Measurements from ENCODE around the gene RADX.
"Not testable (repeated sequence)": the region's sequence is repeated elsewhere in the genome, so short reads cannot be mapped to it uniquely, and the experiment has no call there.

Gene RADX, protein sequence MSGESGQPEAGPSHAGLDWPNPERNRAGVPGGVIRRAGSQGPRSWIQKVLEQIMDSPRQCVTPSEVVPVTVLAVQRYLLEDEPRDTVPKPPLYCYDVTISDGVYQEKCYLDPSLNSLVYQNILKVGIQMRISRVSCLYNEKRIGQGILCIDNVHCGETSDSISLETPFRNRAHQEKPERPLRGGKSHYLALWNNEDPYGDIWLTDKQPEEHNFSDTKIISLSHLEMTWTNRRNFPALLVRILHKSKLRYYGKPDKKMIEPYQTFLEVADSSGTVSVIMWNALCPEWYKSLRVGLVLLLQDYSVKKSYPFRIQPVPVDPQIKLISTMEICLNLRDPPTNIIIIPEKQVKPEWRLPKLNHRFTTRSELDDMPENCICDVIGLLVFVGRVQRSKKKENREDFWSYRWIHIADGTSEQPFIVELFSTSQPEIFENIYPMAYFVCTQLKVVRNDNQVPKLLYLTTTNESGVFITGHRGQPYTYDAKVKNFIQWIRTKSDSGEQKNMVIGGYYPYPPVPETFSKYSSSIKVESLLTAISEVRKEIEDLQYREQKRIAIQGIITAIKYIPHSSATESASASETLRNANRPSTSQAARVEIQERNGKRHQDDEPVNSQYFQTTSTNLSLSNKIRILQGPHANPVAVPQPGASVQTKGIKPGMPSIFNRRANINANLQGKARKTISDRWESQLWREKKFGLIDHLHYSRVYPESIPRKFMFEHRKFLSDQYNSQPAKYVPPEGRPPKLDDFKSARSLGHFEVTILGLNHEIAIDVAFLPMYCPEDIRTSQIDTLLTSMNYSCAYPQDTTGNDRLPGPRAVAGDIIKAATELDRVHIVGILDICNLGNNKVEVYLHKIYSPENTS

DNA sequence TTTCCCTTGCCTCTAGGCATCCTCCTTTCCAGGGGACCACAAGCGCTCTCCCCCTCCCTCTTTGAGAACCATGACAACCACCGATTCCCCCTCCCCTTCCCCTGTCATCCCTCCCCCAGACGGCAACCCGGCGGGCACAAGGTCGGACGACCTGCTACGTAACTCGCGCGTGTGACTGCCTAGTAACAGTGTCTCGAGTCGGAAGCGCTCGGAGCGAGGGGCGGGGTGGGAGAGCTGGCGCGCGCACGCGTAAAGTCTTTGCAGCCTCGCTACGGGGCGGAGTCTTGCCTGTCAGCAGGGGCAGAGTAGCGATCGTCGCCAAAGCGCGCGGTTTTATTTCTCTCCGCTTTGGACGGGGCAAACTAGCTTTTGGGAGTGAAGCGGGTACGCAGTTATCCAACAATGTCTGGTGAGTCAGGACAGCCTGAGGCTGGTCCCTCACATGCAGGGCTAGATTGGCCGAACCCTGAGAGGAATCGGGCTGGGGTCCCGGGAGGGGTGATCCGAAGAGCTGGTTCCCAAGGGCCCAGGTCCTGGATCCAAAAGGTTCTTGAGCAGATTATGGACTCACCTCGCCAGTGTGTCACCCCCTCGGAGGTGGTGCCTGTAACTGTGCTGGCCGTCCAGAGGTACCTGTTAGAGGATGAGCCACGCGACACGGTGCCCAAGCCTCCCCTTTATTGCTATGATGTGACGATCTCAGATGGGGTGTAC, at the start of gene RADX:
TSS of gene RADX (plus strand) at position 300 of the 714 bp plus-strand sequence. CDS start at position 403, 103 bp downstream.
- peak; percentile 7 for DNase-seq (ENCODE audit: low read depth, low spot score)

DNA sequence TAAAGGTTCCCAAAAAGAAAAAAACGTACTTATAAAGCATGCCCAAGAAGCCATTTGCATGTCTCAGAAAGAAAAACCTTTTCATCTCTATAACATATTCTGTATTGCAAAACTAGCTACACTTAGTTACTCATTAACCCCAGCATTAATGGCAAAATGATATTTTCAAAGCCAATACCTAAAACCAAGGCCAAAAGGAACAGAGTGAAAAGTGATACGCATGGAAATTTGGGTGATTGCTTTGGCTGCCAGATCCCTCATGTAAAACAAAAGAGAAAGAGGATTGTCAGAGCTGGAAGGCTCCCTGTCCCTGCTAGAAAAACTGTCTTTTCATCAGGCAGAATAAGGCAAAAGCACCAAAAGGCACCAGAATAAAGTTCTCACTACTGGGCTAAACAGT, 46.8 kb upstream of the RADX start:
- DNase-seq (ENCODE audit: low read depth, low spot score): no peak

DNA sequence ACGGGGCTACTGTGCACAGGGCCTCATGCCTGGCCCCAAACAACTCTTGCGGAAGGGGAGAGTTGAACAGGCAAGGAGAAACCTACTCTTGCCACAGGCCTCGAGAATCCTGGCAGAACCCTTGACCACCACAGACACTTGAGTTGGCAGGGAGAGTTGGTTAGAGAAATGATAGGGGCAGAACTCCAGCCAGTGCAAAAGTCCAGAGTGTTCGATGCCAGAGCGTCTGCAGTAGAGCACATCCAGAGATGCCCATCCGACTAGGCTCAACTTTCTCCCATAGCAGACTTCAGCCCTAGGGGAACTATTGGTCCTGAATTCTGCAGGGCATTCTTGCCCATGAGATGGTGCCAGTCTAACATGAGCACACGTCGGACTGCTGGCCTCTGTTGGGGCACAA, 45.4 kb upstream of the RADX start:
- no peak for DNase-seq (ENCODE audit: low read depth, low spot score)

DNA sequence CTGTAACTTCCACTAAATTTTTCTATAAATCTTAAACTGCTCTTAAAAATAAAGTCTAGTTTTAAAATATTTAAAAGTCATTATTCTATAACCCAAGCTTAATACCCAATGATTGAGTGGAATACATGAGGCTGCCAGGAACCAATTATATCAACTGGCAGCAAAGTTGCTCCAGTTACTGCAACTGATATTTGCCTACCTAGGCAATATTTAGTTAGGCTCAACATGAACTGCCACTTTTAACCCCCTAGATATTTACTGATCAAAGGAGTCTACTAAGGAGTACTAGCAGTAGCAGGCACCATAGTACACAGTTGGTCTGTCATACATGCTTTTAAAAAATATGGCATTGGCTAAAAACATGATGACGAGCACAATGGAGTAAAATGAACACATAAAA, 29.9 kb upstream of the RADX start:
- no peak for DNase-seq (ENCODE audit: low read depth, low spot score)

DNA sequence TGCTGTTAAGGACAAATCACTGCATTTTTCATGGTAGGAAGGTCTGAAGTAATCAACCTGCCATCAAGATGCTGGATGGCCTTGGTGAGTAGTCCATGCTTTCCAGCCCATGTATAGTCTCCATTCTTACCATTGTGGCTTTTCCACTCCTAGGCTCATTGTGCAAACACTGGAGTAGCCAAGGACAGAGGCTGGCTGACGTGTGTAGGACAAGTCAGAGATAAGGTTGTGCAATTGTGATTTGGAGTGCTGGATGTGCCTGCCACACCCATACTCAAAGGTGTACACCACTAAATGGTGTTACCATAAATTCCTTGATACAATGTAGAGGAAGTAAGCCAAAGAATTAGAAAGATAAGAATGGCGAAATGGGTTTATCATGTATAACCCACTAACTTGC, 26.3 kb upstream of the RADX start:
- DNase-seq (ENCODE audit: low read depth, low spot score): no peak

DNA sequence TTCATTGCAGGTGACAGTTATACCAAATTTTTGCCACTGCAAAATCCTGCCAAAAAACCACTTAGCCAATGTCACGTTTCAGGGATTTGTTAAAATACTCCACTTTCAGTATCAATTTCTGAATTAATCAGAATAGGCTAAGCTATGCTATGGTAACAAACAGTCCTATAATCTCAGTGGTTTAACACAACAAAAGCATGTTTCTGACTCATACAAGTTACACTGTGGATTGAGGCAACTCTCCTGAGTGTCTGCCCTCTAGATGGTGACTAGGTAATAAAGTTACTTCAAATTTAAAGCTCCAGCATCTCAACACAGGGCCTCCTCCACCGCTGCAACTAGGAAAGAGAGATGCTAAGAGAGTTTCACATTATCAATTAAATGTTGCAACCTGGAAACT, 23.0 kb upstream of the RADX start:
- no peak for DNase-seq (ENCODE audit: low read depth, low spot score)

DNA sequence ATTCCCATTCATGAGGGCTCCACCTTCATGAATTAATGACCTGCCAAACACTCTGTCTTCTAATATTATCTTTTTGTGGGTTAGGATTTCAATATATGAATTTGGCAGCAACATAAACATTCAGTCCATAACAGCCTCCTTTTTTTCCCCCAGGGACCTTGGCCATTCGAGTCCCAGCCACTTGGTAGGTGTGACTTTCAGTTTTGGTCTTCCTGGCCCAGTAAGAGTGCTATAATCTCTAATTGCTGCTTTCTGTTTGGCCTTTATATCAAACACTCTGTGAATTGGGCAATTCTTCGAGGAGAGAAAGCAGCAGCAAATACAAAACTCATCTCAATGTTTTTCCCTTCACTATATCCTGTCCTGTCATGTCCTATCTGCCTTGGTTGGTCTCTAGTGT, 12.4 kb upstream of the RADX start:
- DNase-seq (ENCODE audit: low read depth, low spot score): no peak

DNA sequence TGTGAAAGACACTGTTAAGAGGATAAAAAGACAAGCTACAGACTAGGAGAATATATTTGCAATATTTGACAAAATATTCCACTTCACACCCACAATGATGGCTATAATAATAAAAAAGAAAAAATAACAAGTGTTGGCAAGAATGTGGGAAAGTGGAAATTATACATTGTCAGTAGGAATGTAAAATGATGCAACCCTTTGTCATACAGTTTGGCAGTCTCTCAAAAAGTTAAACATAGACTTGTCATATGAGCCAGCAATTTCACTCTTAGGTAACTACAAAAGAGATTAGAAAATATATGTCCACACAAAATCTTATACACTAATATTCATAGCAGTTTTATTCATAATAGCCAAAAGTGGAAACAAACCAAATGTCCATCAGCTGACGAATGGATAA, 5.2 kb upstream of the RADX start:
- DNase-seq (ENCODE audit: low read depth, low spot score): no peak

DNA sequence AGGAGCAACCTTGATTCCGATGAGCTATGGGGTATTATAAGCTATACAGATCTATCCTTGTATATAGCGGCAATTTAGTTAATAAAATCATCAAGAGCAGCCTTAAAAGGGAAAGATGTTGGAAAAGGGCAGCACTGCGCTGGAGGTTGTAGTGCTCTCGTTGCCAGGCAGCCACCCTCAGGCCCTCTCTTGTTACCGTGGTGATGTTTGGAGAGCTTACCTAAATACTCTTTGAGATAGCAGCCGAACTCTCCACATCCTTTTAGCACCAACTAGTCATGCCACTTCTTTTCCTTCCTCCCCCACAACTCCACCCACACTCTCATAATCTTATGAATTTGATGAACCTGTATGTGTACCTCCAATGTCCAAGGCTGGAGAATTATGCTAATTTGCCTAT, 3.8 kb upstream of the RADX start:
- no peak for DNase-seq (ENCODE audit: low read depth, low spot score)

DNA sequence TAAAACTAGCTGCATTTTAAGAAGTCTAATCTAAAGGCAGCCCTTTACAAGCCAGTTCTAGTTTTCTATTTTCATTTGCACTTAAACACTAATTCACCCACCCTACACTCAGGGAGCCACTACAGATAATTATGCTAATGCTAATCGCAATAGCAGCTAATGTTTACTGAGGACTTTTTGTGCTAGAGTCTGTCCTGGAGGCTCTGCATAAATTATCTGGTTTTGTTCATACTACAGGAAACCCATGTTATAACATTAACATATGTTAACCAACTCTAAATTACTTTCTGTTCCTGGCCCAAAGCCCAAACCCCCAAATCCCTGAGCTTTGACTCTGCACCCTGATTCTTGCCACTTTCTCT, 480 bp upstream of the RADX start:
- no peak for DNase-seq (ENCODE audit: low read depth, low spot score)

DNA sequence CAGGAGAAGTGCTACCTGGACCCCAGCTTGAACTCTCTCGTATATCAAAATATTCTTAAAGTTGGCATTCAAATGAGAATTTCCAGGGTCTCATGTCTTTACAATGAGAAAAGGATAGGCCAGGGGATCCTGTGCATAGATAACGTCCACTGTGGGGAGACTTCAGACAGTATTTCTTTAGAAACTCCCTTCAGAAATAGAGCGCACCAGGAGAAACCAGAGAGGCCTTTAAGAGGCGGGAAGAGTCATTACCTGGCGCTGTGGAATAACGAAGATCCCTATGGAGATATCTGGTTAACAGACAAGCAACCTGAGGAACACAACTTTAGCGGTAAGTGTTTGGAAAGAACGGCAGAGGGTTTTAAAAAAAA, 600 bp downstream of the RADX start:
- no peak for DNase-seq (ENCODE audit: low read depth, low spot score)

DNA sequence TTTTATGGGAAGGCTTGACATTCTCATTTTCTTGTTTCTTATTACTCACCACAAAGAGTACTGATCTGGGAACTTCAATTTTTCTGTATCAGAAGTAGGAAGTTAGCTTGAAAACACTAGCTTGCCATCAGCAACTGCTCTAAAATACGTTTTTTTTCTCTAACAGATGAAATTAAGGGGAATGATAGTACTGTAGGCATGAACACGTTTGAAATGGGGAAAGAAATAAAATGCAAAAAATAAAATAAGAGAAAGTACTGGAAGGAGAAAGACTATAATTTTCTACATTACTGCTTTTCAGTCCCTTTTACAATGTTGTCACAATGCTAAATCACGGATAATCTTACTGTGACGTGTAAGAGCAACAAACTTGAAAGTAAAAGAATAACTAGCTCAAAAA, 1.5 kb downstream of the RADX start:
- no peak for DNase-seq (ENCODE audit: low read depth, low spot score)

DNA sequence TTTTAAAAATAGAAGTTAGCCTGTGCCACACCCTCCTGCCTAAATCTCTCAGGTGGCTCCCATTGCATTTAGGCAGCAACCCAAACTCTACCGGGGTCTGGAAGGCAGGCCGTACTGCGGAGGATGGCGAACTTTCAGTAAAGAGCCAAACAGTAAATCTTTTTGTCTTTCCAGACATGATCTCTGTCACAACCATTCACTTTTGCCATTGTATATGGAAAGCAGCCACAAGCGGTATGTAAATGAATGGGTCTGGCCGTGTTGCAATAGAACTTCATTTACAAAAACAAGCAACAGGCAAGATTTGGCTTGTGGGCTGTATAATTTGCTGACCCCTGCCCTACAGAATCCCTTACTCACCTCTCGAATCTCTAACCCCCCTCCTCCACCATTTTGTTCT, 3.3 kb downstream of the RADX start:
- DNase-seq (ENCODE audit: low read depth, low spot score): no peak

DNA sequence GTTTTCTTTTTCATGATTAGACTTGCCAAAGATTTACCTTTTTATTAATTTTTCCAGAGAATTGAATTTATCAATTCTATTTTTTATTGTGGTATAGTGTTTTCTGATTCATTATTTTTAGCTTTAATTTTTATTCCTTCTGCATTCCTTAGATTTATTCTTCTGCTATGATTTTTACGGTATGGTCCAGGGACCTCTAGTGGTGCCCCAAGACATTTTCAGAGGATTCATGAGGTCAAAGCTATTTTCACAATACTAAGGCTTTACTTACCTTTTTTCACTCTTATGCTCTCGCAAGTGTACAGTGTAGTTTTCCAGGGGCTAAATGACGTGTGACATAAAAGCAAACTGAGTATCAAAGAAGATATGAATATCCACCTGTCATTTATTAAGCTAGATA, 8.0 kb downstream of the RADX start:
- DNase-seq (ENCODE audit: low read depth, low spot score): no peak

DNA sequence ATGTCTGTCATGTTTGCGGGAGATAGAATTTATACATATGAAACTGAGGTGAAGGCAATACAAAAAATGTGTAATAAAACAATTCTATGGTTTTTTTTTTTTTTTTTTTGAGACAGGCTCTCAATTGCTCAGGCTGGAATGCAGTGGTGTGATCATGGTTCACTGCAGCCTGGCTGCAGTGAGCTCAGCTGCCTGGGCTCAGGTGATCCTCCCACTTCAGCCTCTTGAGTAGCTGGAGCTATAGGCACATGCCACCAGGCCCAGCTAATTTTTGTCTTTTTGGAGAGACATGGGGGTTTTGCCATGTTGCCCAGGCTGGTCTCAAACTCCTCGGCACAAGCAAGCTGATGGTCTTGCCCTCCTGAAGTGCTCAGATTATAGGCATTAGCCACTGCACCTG, 10.1 kb downstream of the RADX start:
- DNase-seq (ENCODE audit: low read depth, low spot score): no peak

DNA sequence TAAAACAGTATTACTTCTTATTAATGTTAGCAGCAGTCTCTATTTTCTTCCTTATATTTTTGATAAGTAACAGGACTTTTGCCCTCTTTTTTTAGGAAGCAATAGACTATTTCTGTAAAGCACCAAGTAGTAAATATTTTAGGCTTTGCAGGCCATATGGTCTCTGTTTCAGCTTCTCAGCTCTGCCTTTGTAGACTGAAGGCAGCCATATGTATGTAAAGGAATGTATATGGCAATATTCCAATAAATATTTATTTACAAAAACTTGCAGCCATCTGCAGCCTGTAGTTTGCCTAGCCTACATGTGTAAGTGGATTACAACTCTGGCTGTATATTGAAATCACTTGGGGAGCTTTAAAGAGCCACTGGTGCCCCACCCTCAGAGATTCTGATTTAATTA, 15.0 kb downstream of the RADX start:
- no peak for DNase-seq (ENCODE audit: low read depth, low spot score)

DNA sequence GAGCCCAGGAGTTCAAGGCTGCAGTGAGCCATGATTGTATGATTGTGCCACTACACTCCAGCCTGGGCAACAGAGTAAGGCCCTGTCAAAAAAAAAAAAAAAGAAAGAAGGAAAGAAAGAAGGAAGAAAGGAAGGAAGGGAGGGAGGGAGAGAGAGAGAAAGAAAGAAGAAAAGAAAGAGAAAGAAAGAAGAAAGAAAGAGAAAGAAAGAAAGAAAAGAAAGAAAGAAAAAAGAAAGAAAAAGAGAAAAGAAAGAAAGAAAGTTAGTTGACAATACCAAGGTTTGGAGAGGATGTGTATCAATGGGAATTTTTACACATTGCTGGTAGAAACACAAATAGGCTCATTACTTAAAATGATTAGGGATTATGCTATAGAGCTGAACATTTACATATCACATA, 19.8 kb downstream of the RADX start:
- DNase-seq (ENCODE audit: low read depth, low spot score): no peak

DNA sequence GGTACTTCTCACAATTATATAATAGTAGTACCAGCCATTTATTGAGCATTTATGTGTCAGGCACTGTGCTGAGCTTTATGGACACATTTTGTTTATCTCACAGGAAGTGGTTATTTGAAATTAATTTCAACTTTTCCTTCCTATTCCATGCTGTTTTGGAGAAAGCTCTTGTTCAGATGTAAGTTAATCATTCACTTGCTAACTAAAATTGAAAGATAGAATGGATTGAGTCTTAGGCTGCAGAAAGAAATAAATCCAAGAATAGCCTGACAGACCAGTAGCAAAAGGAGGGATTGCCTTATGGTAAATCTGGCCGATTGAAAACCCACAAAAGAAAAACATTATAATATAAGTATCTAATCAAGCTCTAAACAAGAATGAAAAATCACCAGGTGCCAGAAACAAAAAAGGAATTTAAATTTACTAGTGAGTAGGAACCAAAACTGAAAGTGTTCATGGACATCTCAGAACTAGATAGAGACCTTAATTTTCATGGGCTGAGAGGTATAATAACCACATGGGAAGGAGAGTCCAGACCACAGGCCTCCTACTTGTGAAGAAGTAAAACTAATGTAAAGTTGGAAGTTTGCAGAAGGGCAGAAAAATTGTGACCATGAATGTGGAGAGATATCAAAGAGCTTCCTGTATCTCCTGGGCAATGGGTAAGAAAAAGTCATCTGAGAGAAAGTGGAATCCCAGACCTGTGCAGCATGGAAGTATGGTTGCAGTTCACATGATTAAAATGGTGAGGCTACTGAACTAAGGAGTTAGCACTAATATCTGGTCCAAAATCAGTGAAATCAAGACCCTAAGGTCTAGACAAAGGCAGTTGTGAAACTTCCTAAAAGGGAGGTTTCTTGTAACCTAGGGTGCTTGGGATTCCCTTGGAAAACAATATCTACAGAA, 38.0 kb downstream of the RADX start:
- no peak for DNase-seq (ENCODE audit: low read depth, low spot score)

DNA sequence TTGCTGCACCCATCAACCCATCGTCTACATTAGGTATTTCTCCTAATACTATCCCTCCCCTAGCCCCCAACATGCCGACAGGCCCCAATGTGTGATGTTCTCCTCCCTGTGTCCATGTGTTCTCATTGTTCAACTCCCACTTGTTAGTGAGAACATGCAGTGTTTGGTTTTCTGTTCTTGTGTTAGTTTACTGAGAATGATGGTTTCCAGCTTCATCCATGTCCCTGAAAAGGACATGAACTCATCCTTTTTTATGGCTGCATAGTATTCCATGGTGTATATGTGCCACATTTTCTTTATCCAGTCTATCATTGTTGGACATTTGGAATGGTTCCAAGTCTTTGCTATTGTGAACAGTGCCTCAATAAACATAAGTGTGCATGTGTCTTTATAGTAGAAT, 41.8 kb downstream of the RADX start:
- DNase-seq (ENCODE audit: low read depth, low spot score): not testable (repeated sequence)

DNA sequence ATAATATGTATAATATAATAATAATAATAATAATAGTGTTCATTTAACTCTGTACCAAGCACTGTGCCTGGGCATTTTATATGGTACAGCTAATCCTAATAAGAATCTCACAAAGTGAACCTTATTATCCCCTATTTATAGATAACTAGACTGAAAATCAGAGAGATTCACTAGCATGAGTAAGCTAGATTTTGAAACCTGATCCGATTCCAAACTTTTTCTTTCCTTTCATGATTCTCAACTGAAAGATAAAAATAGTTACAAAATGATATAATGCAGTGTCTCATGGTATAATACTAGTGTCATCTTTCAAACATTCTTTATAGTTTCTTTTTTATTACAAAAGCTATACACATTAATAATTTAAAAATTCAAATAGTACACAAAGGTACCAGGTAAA, 58.9 kb downstream of the RADX start:
- no peak for DNase-seq (ENCODE audit: low read depth, low spot score)

DNA sequence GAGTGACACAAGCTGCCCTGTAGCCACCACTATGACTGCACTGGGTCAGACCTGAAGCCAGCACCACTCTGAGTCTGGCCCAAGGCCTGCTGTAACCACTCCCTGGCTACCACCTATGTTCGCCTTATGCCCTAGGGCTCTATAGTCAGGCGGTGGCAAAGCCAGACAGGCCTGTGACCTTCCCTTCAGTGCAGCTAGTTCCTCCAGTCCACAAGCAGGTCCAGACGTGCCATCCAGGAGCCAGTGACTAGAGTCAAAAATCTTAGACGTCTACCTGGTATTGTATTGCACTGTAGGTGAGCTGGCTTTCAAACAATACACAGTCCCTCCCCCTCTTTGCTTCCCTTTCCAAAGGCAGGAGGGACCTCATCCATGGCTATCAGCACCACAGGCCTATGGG, 60.7 kb downstream of the RADX start:
- no peak for DNase-seq (ENCODE audit: low read depth, low spot score)

DNA sequence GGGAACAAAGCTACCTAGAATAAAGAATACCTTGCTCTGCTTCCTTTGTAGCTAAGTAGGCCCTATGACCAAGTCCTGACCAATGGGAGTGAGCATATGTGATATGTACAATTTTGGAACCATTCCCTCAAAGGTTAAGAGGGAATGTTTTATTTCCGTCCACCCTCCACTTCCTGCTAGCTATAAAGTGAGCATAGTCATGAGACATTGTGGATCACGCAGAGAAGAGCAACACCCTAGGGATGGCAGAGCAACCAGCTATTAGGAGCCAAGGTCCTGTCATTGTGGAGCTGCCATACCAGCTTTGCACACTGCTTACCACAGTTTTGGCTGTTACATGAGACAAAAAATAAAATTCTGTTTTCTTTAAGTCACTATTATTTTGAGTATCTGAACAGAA, 68.9 kb downstream of the RADX start:
- DNase-seq (ENCODE audit: low read depth, low spot score): no peak

Data from smooth muscle cell of the brain vasculature (primary cell).